Measurements from ENCODE around the gene EIPR1.

DNA sequence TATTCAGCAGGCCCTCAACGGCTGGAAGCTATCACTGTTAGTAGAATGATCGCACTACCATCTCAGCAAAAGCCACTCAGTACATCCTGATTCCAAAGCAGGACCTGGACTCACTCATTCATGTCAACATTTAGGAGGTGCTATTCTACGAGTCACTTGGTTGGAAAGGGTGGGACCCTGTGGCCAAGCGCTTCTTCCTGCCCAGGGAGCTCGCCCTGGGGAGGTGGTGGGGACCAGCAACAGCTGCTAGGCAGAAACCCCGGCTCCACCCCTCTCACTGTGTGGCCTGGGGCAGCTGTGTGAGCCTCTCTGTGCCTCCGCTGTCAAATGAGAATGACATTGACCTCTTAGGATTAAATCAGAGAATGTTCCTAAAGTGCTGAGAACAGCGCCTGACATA lies 231.4 kb downstream of the EIPR1 start:
- TF ChIP-seq, protein P1, sequence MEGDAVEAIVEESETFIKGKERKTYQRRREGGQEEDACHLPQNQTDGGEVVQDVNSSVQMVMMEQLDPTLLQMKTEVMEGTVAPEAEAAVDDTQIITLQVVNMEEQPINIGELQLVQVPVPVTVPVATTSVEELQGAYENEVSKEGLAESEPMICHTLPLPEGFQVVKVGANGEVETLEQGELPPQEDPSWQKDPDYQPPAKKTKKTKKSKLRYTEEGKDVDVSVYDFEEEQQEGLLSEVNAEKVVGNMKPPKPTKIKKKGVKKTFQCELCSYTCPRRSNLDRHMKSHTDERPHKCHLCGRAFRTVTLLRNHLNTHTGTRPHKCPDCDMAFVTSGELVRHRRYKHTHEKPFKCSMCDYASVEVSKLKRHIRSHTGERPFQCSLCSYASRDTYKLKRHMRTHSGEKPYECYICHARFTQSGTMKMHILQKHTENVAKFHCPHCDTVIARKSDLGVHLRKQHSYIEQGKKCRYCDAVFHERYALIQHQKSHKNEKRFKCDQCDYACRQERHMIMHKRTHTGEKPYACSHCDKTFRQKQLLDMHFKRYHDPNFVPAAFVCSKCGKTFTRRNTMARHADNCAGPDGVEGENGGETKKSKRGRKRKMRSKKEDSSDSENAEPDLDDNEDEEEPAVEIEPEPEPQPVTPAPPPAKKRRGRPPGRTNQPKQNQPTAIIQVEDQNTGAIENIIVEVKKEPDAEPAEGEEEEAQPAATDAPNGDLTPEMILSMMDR (conservative IDR thresholded peaks at IDR 0.05) = no peak
- TF ChIP-seq ZFX (IDR thresholded peaks at IDR 0.05) = no peak
